DMS79 (cell line): ENCODE results near the gene ERC1.

Experiments
- DNase-seq: peaks from one replicate; lab custom pipeline; 2025; lab: John Stamatoyannopoulos, UW

ERC1 gene

GRCh38 chr12:1493781-1494565, 502.9 kb downstream of the ERC1 start:
- DNase-seq, result no peak

- no peak for DNase-seq
These were observed 503.8 kb downstream of the ERC1 start for GRCh38 chr12:1494856-1495255.

- DNase-seq, result no peak
These were observed 505.3 kb downstream of the ERC1 start for GRCh38 chr12:1496162-1496900.

- DNase-seq, result no peak
These were observed 506.1 kb downstream of the ERC1 start for GRCh38 chr12:1497161-1497560.

GRCh38 chr12:1498199-1498740, 507.2 kb downstream of the ERC1 start:
- DNase-seq, result no peak

GRCh38 chr12:1499351-1499750, 508.3 kb downstream of the ERC1 start:
- DNase-seq, result no peak

GRCh38 chr12:1500095-1500801, 509.2 kb downstream of the ERC1 start:
- DNase-seq, result no peak

GRCh38 chr12:1501001-1501400, 510.0 kb downstream of the ERC1 start:
- no peak for DNase-seq

GRCh38 chr12:1501695-1502378, 510.8 kb downstream of the ERC1 start:
- no peak for DNase-seq

- peak; percentile 64 for DNase-seq
These were observed 511.3 kb downstream of the ERC1 start for GRCh38 chr12:1502379-1502720.

GRCh38 chr12:1502831-1503230, 511.8 kb downstream of the ERC1 start:
- DNase-seq, result no peak

GRCh38 chr12:1503281-1503711, 512.3 kb downstream of the ERC1 start:
- no peak for DNase-seq

GRCh38 chr12:1504304-1504894, 513.4 kb downstream of the ERC1 start:
- no peak for DNase-seq

GRCh38 chr12:1504895-1505311, 513.9 kb downstream of the ERC1 start:
- DNase-seq, result no peak

GRCh38 chr12:1505576-1505975, 514.6 kb downstream of the ERC1 start:
- DNase-seq, result no peak

GRCh38 chr12:1507308-1507707, 516.3 kb downstream of the ERC1 start:
- DNase-seq, result no peak

- DNase-seq, result no peak
These were observed 518.5 kb downstream of the ERC1 start for GRCh38 chr12:1509413-1510052.

GRCh38 chr12:1510056-1510812, 519.2 kb downstream of the ERC1 start:
- no peak for DNase-seq

- no peak for DNase-seq
These were observed 524.0 kb downstream of the ERC1 start for GRCh38 chr12:1515010-1515409.

GRCh38 chr12:1515428-1515827, 524.4 kb downstream of the ERC1 start:
- no peak for DNase-seq
